HG03103 (cell line): Measurements from ENCODE around the gene PCP4.

Experiments
- ATAC-seq: cut with Tn5 transposase; IDR thresholded peaks from one replicate; pipeline ENCODE4 v1.9.1; 2021; ENCODE audit warnings: low read depth; ENCODE audit not compliant: unreplicated experiment

PCP4 gene

DNA sequence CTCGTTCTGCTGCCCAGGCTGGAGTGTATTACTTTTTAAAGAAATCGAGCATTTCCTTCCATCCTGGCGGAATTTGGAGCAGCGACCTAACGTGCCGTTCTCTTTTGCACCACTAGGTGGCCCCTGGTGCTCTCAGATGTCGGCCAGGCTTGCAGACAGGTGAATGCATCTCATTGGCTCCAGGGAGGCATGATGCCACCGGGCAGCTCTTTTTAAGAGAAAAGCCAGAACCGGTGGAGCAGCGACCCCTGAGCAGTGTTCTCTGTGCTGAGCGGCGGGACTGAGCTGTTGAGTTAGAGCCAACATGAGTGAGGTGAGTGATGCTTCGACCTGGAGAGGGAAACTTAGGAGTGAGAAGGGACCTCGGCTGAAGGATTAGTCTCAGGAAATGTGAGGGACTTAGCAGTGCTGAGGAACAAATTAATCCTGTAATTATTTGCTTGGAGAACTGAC, at the start of gene PCP4:
Gene PCP4 (plus strand): TSS at position 241 of the 453 bp plus-strand sequence. CDS start 64 bp downstream, at position 305.
- no peak for ATAC-seq

DNA sequence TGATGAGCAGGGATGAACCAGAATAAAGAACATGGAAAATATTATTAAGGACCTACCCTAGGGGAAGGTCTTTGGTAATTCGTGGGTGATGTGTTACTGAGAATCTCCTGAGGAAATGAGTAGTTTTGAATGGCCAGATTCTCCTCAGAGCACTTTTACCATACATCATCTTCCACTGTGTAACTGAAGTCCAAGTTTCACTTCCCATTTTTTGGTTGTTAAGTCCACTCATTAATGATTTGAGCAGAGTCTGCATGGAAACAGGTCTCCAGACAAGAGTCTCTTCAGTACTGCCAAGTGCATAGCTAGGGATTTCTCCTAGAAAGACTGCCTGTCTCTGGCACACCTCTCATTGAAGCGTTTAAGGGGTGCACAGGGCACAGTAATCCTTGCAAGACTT, 48.7 kb upstream of the PCP4 start:
- ATAC-seq = no peak

DNA sequence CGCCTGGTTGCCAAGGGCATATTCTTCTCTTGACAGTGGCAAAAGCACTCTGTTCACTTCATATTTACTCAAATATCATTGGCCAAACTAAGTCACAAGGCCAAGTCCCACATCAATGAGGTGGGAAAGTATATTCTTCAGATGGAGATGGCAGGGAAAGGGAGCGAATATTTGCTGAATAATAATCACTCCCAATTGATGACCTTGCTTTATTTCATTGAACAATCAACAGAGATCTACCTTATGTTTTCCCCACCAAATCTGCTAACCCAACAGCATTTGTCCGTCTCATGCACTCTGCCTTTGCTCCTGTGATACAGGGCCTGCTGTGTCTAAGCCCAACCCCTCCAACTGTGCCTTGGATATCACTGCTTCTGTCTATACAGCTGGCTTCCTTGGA, 45.2 kb upstream of the PCP4 start:
- no peak for ATAC-seq

DNA sequence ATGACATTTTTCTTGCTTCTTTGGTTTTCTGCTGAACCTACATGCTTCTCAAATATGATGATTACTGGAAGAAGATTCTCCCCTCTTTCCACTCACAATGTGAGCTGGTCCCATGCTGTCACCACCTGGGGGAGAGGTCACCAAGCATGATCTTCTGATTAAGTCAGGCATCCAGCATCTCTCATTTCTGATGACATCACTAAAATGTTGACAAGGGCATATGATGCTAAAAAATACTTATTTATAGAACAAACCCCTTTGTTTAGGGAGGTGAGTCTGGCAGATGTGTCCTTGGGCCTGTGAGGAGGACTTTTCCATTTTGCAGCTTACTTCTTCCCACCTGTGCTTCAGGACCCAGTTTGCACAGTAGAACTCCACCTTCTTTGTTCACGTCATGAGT, 42.0 kb upstream of the PCP4 start:
- no peak for ATAC-seq

DNA sequence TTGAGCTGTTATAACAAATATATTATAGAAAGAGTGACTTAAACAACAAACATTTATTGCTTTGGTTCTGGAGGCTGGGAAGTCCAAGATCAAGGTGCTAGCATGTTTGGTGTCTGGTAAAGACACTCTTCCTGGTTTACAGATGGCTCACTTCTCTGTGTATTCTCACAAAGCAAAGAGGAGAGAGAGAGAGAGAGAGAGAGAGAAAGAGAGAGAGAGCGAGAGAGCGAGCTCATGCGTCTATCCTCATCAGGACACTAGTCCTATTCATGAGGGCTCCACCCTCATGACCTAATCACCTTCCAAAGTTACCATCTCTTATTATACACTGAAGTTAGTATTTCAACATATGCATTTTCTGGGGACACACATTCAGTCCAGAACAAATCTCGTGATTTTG, 32.7 kb upstream of the PCP4 start:
- ATAC-seq = no peak

DNA sequence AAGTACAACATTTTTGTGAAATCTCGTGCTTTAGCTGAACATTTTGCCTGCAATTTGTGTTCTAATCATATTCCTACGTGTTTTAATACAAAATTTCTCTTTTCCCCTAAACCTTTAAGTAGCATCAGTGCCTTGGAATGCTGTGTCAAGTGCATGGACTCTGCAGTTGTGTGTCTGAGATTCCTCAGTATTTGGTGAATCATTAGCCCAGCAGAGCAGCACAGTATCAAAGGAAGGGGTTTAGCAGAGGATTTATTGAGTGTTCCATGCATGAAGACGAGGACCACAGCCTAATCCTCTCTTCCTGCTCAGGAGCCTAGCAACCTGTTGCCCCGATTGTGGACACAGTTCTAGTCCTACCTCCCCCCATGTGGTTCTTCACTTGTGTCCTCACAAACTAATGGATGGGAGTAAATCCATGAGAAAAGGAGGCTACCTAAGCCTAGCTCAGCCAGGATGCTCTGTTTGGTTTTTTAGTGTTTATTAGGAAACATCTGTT, 29.3 kb upstream of the PCP4 start:
- ATAC-seq = no peak

DNA sequence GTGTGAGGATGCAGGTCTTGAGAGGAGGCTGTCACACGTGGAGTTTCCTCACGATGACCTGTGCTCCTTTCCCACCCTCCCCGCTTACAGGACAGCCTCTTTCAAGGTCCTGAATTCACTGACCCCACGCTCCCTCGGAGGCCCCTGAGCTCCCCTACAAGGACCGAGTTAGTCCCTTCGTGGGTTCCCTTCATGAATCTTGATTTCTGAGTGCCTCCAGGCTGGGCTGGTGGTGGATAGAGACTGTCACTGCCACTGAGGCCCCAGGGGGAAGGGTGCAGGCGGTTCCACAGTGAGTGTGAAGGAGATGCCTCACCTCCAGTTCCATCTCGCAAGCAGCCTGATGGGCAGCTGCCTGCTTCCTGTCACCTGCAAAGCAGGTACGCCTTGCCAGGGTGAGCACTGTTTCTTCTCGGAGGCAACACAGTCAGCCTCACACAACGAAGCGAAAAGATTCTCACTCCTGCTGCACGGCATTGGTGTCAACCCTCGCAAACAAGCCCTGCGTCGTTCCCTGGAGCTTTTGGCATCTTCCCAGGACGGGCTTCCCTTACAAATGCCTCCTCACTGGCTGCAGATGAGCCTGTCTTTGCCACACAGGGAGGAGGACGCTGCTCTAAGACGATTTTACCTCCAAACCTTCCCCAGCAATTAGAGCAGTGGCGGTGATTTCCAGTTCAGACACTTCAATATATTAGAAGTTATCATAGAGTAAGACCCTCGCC, 26.7 kb upstream of the PCP4 start:
- no peak for ATAC-seq

DNA sequence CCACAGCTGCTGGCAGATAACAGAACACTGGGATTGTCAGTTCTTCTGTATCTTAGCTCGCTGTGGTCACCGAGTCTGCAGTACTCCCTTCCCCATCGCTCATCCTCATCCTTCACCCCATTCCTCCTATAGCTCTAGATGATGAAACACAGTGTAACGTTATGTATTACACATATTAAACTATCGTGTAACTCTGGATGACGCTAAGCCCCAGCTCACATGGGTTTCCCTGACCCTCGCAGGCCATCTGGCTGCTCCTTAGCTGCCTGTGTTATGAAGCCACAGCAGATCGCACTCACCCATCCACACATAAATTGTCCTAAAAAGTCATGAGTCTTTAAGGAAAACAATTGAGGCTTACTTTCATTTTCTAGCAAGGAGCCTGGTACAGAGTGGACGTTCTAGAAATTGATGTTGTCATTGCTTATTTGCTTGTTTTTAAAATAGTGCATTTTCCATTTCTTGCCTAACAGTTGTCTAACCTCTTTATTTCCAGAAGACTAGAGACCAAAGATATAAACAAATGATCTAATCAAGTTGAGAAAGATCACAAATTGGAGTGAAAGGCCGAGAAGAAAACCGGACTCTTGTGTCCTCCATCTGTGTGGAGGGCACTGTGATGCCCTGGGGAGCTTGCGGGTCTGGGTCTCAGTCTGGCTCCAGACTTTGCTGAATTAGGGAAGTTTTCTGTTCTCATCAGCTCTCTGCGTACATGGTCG, 24.3 kb upstream of the PCP4 start:
- ATAC-seq = no peak

DNA sequence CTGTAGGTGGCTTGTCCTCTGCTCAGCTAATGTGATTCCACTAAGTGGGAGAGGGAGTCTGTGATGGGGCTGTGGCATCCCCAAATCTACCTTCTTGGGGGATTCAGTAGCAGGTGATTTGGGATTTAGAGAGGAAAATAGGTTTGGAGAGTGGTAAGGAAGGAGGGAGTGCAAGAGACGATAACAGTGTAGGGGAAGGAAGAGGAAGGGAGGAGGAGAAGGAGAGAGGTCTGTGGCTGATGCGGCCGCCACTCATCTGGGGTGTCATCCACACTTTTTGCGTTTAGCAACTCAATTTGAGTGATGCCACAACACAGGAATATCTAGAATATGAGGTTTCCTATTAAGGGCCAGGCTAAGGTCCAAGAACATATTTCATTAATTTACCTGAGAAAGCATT, 23.8 kb upstream of the PCP4 start:
- no peak for ATAC-seq

DNA sequence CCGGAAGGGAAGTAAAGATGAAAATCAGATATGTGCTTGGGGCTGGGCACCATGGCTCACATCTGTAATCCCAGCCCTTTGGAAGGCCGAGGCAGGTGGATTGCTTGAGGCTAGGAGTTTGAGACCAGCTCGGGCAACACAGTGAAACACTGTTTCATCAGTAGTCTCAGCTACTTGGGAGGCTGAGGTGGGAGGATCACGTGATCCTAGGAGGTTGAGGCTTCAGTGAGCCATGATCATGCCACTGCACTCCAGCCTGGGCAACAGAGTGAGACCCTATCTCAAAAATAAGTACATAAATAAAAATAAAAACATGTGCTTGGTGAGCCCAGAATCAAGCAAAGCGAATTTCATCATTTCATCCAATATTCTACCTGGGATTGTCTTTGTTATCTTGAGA, 23.3 kb upstream of the PCP4 start:
- no peak for ATAC-seq

DNA sequence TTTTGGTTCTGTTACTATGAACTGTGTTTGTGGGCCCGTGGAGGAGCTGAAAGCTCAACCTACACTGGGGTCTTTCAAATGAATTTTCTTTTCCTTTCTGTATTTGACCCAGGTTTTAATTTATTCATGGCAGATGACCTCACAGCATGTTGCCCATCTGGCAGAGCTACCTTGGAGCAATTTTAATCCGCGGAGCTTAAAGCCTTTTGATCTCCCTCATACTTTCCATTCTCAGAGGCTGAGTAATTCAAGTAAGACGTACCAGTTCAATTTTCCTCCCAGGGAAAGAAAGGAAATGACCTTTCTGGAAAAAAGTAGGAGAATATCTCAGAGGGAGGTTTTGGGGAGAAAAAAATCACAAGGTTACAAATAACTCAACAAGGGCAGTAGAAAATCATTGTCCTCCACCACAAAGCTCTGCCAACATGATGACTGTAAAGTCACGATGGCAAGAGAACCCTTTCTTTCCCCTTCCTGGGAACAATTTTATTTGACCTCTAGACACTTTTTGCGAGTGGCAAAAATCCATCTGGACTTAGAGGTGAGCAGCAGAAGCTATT, 21.6 kb upstream of the PCP4 start:
- ATAC-seq = no peak

DNA sequence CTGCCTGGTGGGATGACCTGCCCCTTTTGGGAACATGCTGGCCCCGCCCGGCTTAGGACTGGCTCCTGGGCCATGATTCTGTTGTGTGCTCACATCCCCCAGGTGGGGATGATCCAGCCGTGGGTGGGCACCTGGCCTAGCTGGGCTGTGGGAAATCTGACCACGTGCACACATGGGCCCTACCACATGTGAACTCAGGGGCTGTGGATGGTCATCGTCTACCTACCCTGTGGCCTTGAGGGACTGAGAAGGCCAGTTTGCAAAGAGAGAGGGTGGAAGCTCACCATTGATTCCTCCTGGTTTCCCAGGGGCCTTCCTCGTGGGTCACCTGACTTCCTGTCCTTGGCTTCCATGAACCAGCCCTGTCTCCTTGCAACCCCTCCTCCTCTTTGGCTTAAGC, 19.4 kb upstream of the PCP4 start:
- ATAC-seq = no peak

DNA sequence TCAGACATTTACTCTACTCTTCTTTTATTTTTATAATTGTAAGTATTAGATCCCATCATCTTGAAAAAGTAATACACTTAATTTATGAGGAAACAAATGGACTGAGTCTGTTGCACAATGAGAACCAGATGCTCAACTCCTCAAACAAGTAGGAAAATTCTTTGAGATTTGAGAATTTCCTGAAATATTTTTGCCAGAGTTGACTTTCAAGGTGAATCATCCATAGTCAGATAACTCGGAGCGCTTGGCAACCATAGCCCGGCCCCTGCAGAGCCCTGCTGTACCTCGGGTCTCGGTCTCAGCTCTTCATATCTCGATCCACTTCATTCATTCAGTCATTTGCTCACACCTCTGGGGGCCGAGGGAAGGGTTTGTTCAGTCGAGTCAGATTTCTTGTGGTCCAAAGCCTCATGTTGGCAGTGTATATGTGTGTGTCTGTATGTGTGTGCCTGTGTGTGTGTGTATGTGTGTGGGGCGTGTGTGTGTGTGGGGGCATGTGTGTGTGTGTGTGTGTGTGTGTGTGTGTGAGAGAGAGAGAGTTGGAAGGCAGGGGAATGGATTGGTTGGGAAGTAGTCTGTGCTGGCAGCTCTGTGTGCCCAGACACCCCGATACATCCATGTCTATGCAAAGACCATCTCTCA, 18.1 kb upstream of the PCP4 start:
- ATAC-seq = no peak

DNA sequence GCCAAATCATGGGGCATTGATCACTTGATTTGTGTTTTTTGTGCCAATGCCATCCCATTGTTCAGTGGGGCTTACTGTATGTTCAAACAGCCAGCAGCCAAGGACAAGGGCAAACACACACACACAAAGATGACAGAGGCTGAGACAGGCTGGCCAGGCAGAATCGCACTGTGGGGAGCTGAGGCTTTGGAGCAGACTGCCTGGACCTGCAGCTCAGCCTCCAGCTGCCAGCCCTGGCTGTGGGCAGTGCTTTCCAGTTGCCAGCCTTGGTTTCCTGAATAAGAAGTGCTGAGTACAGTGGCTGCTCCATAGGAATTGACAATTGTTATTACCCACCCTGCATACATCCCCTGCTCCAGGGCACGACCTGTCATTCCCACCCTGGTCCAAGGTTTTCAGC, 16.9 kb upstream of the PCP4 start:
- ATAC-seq = no peak

DNA sequence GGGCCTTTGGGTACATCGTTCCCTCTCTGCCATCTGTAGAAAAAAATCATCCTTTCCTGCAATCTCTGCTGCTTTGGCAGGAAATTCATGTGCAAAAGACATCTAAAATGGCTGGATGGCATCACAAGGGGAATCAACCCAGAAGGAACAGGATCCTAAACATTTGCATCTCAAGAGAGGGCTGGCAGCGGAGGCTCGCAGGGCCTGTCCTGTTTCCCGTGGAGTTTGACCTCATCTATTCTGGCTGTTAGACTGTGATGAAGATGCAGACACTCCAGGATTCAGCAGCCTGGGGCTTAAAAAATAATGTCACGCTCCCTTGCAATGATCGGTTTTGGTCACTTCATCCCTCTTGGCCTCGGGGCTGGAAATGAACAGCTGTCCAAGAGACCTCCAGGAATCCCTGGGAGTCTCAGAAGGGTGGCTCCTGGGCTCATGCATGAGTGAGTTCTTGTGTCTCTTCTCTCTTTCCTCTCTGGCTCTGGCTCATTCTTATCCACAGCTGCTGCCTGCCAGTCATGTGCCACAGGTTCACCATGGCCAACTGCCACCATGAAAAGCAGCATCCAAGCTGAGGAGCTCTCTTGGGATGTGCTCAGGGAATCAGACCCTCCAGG, 16.1 kb upstream of the PCP4 start:
- no peak for ATAC-seq

DNA sequence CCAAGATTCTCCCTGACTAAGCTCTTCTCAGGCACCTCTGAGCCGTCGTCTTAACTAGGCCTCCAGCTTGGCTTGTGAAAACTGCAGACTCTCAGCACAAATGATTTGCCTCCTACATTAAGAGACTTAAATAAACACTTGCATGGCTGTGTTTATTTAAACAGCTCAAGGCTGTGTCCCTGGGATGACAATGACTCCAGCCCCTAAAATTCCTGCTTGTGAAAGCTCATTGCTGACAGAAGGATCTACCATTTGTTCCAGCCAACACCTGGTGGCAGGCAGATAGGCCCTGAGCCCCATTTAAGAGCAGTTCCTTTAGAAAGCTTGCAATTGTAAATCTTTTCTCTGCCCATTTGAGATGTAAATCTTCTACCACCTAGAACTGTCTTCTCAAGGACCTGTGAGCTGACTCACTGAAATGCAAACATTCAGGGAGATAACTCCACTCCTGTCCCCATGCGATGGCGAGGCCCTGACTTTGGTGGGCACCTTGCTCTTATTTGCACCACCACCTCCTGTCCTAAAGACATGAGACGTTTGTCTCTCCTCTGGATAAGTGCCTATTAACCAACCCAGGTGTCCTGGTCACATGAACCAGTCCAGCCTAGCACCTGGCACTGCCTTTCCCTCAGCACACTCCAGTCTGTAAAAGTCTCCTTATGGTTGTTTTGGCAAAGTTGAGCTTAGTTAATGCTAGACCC, 15.1 kb upstream of the PCP4 start:
- no peak for ATAC-seq

DNA sequence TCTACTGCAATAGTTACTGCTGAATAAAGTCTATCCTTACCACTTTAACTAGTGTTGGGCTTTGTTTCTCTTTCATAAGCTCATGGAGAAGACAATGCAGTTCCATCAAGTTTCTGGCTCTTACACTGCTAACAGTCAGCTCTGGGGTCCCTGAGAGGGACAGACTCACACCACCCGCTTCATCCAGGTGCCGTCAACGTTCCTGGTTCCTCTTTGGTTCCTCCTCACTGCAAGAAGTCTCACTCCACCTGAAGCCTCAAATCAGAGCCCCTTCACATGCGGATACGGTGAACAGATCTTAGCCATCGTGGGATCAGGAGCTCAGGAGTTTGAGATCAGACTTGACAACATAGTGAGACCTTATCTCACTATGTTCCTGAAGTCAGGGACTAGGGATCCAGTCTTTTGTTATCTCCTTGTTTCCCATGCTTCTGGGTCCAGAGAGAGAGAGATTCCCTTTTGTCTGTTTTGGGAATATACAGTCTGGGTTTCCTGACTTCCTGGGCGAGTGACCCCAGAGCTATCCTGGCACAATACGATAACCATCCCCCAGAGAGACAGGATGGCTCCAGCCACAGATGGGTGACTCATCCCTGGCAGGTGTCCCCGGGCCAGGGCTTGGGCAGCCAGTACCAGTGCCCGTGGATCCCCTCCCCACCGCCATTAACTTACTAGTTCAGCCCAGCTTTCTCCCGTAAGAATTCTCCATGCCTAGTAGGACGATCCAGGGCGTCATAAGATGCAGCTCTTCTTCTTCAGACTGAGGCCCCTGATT, 14.3 kb upstream of the PCP4 start:
- no peak for ATAC-seq

DNA sequence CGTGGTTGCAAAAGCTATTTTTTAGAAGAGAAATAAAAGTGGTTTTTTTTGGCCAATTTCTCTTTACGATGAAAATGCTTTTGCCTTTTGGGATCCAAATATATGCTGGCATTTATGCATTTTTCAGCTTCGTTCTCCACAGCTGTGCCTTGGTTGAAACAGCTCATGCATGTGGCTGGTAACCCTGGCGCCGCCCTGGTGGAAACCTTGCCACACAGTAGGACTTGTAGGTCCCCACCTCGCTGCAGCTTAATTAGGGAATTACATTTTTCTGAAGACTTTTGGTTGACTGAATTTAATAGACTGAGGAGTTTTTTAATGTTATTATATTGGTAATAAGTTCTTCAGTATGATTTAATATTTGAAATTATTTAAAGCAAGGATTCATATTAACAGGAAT, 12.7 kb upstream of the PCP4 start:
- no peak for ATAC-seq

DNA sequence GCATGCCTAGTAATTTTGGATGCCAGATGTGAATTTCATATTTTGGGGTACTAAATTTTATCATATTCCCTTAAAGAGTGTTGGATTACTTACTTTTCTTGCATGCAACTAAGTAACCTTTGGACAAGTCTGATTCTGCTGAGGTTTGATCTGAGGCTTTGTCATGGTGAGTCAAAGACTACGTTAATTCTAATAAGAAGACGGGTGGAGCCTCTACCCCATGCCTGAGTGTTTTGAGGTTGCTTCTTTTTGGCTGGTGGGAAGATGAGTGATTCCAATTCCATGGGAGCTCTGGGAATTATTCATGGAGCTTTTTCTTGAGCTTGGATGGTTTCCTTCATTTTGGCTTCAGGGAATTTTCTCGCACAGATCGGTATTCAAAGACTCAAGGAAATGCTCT, 11.6 kb upstream of the PCP4 start:
- ATAC-seq = no peak

DNA sequence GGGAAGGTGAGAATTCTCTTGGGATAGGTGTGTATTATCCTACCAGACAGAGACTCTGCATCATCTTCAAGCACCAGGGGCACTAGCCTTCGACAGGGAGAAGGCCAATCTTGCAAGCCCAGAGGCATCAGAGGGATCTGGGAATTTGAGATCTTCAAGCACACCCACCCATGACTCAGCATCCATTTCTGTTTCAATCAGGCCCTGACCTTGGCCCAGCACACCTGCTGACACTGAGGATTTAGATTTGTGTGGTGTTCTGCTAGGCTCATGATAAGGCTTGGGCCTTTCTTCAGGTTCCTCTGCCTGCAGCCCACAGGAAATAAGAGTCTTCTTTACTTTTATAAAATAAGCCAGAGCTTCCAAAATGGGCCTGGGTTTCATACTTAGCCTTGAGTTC, 6.6 kb upstream of the PCP4 start:
- no peak for ATAC-seq
